OCI-LY7 (cell line): Measurements from ENCODE around the gene TEDC1. TPM values are rescaled to one million over a fixed set of nuclear protein-coding genes. Genes with fewer than 3 reads are reported as not detected.

Experiments used
- BruUV-seq: library from RNA; stranded (reverse); fragments of 400-500 nt; replicated peaks from 2 replicates; lab custom pipeline; 2021; lab: Mats Ljungman, UMichigan
- CTCF ChIA-PET: fragments of 300-600 bp; sonication (Branson Sonifier 250); formaldehyde crosslinking; loops from one replicate; lab custom pipeline; 2022; ENCODE audit warnings: antibody characterized with exemption; ENCODE audit not compliant: unreplicated experiment; lab: Charles Lee
- POLR2A ChIA-PET: fragments of 300-600 bp; sonication (Branson Sonifier 250); formaldehyde crosslinking; loops from one replicate; lab custom pipeline; 2022; ENCODE audit warnings: antibody characterized with exemption; lab: Charles Lee
- DNase-seq: peaks from one replicate; pipeline ENCODE4 v3.0.0-alpha.2; 2015; ENCODE audit warnings: low spot score
- H2AFZ ChIP-seq: fragments of 200-600 bp; sonication (generic), shearing (Covaris generic); 2 replicates; pipeline ENCODE4 v1.6.1; 2014; ENCODE audit warnings: mild to moderate bottlenecking, antibody characterized with exemption, low read length, moderate library complexity
- H3K27ac ChIP-seq: fragments of 200-600 bp; sonication (generic); 2 replicates; pipeline ENCODE4 v1.5.1; 2014; ENCODE audit warnings: mixed run types, low read depth, mild to moderate bottlenecking, moderate library complexity, low read length, inconsistent platforms; ENCODE audit not compliant: poor library complexity, severe bottlenecking
- H3K36me3 ChIP-seq: fragments of 200-600 bp; sonication (generic); 2 replicates; pipeline ENCODE4 v1.6.1; 2014; ENCODE audit warnings: mild to moderate bottlenecking, antibody characterized with exemption, low read length, moderate library complexity, mixed read lengths; ENCODE audit not compliant: insufficient read depth
- H3K4me1 ChIP-seq: fragments of 200-600 bp; sonication (generic); 2 replicates; pipeline ENCODE4 v1.5.1; 2014; ENCODE audit warnings: mild to moderate bottlenecking, low read length; ENCODE audit not compliant: insufficient read depth, poor library complexity, severe bottlenecking
- H3K4me2 ChIP-seq: fragments of 200-600 bp; sonication (generic); 2 replicates; pipeline ENCODE4 v1.6.1; 2014; ENCODE audit warnings: mild to moderate bottlenecking, low read length
- H3K4me3 ChIP-seq: fragments of 200-600 bp; sonication (generic); 2 replicates; pipeline ENCODE4 v1.5.1; 2014; ENCODE audit warnings: mild to moderate bottlenecking, low read depth, low read length; ENCODE audit not compliant: poor library complexity, severe bottlenecking
- H3K79me2 ChIP-seq: fragments of 200-600 bp; sonication (generic); 2 replicates; pipeline ENCODE4 v1.6.1; 2016; ENCODE audit warnings: low read depth, mild to moderate bottlenecking, low read length, moderate library complexity, mixed read lengths; ENCODE audit not compliant: insufficient read depth
- H3K9me2 ChIP-seq: fragments of 200-600 bp; sonication (generic); 2 replicates; pipeline ENCODE4 v1.6.1; 2016; ENCODE audit warnings: mild to moderate bottlenecking, low read length, mixed read lengths; ENCODE audit not compliant: insufficient read depth
- H3K9me3 ChIP-seq: fragments of 200-600 bp; sonication (generic); 2 replicates; pipeline ENCODE4 v1.6.1; 2014; ENCODE audit warnings: mild to moderate bottlenecking, mixed run types, low read length, mixed read lengths
- H4K20me1 ChIP-seq: fragments of 200-600 bp; sonication (generic); 2 replicates; pipeline ENCODE4 v1.6.1; 2014; ENCODE audit warnings: mild to moderate bottlenecking, antibody characterized with exemption, low read length, moderate library complexity, mixed read lengths; ENCODE audit not compliant: insufficient read depth
- CTCF ChIP-seq: fragments of 200-600 bp; sonication (generic); conservative IDR thresholded peaks from 2 replicates; pipeline ENCODE4 v1.5.1; 2014; ENCODE audit warnings: mild to moderate bottlenecking, antibody characterized with exemption, low read length, moderate library complexity, mixed read lengths
- EZH2phosphoT487 ChIP-seq: fragments of 200-600 bp; sonication (generic); IDR thresholded peaks from 2 replicates; pipeline ENCODE4 v1.6.1; 2018; ENCODE audit warnings: low read depth, borderline replicate concordance, mild to moderate bottlenecking, mixed run types, antibody characterized with exemption, low read length, moderate library complexity, mixed read lengths
- intact Hi-C: fragments of 100-400 bp; cut with micrococcal nuclease; formaldehyde crosslinking; loops from one replicate; pipeline ENCODE4 v1.10.0; 2022; ENCODE audit not compliant: unreplicated experiment
- total RNA-seq, 2 experiments: library from RNA; depleted of rRNA in 1 of 2; stranded (reverse); fragments of >200 nt in 1 of 2; shearing (Covaris generic) in 1 of 2; gene quantifications; 2 replicates each; pipeline ENCODE4 v1.2.3, GENCODE V29; 2014 to 2022

TEDC1 gene
- total RNA-seq, 2 experiments from 2014 or later, result 53.2 to 55.8 TPM

- H3K4me2 ChIP-seq, result peak overlapping the region; percentile 70
- H4K20me1 ChIP-seq, result peaks cover 4% of the 10 kb centered on the region; the same call in 1 of the 2 replicates
- no peak for DNase-seq
- intact Hi-C loops, result no loop called here
- no peak overlapping the region for H2AFZ ChIP-seq
- BruUV-seq, result no TSS peak
- no peak for TF ChIP-seq CTCF
- no peak for TF ChIP-seq EZH2phosphoT487
- H3K36me3 ChIP-seq, result peaks cover 11% of the 10 kb centered on the region; the same call in 1 of the 2 replicates
- peaks cover 27% of the 10 kb centered on the region for H3K4me1 ChIP-seq
- H3K4me3 ChIP-seq, result peak overlapping the region; percentile 96
- H3K9me3 ChIP-seq, result no peaks in the 10 kb centered on the region
- 0 out of 2 replicates have a peak, but pooled peaks cover 6% of the 10 kb centered on the region for H3K79me2 ChIP-seq
- POLR2A ChIA-PET, result no interaction called here
- H3K27ac ChIP-seq, result no peak overlapping the region
- no peaks in the 10 kb centered on the region for H3K9me2 ChIP-seq
- CTCF ChIA-PET, result interaction anchor here (0.7 to 0.9 kb wide), 5 partner anchors 11 to 102 kb away, joined by 3 to 21 read pairs (median 11); no protein-coding TSS in a partner anchor
These were observed 1.3 kb downstream of the TEDC1 start for GRCh38 chr14:105492031-105492970.

- TF ChIP-seq EZH2phosphoT487 (no peak), CTCF (peak; percentile 32; the same call in 1 of the 2 replicates)
- POLR2A ChIA-PET, result no interaction called here
- Histone ChIP-seq H3K9me2 (no peaks in the 10 kb centered on the region), H4K20me1 (peaks cover 4% of the 10 kb centered on the region; the same call in 1 of the 2 replicates), H3K4me2 (no peak overlapping the region), H3K79me2 (0 out of 2 replicates have a peak, but pooled peaks cover 6% of the 10 kb centered on the region), H3K4me3 (no peak overlapping the region), H3K27ac (no peak overlapping the region), H3K36me3 (peaks cover 11% of the 10 kb centered on the region; the same call in 1 of the 2 replicates), H3K9me3 (no peaks in the 10 kb centered on the region), H3K4me1 (peaks cover 18% of the 10 kb centered on the region), H2AFZ (no peak overlapping the region)
- no TSS peak for BruUV-seq
- no peak for DNase-seq
- intact Hi-C loops, result no loop called here
- CTCF ChIA-PET, result no interaction called here
These were observed 2.2 kb downstream of the TEDC1 start for GRCh38 chr14:105492971-105493871.
